ENCODE measurements around the gene ATP7A. TPM values are rescaled to one million over a fixed set of nuclear protein-coding genes. Genes with fewer than 3 reads are reported as not detected.

Gene ATP7A
- 5.7 and 15.4 TPM in 2 replicates for total RNA-seq

GRCh38 chrX:77910108-77910840 is at the start of gene ATP7A:
Gene ATP7A (plus strand): TSS chrX:77910693. CDS start chrX:77971642, 60,949 bp downstream.

DNA sequence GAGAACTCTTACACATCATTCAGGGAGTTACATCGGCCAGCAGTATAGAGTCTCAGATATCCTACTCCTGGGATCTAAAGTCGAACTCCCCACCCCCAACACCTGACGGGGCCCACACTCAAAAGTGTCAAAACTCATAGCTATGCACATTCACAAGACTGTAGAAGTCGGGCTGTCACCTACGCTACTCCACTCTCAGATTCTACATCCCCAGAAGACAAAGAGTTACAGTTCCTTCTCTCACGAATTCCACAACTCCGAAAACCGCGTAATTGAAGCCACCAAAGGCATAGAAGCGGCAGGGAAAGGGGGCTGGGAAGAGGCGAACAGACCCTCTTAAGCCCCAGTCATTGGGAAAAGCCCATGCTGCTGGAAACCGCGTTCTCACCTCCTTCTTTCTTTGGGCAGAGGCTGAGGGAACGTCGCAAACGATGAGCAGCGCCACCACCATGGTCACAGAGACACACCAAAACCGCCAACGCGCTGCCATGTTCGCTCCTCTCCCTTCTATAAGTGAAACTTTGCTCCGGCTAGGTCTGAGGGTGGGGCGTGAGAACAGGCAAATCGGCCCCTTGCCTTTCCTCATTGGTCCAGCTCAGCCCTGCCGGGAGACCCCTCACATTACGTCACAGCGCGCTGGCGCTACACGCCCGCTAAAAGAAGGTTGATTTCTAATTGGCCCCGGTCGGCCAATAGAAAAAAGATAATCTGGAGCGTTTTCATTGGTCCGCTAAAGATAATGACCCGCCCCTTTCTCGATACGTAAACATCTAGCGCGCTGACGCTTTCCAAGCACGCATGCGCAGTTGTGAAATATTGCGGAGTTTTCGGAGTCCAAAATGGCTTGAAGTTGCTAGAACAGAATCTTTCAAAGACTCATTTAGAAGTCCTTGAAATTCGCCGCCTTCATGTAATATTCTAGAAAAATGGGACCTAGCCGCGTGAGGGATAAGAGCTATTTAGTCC is 15.3 kb upstream of the ATP7A start, which contains the start of gene MAGT1:
Gene MAGT1, minus strand, starts transcription at position 515 of the 966 bp plus-strand sequence. Its CDS starts 25 bp downstream, at position 490.

DNA sequence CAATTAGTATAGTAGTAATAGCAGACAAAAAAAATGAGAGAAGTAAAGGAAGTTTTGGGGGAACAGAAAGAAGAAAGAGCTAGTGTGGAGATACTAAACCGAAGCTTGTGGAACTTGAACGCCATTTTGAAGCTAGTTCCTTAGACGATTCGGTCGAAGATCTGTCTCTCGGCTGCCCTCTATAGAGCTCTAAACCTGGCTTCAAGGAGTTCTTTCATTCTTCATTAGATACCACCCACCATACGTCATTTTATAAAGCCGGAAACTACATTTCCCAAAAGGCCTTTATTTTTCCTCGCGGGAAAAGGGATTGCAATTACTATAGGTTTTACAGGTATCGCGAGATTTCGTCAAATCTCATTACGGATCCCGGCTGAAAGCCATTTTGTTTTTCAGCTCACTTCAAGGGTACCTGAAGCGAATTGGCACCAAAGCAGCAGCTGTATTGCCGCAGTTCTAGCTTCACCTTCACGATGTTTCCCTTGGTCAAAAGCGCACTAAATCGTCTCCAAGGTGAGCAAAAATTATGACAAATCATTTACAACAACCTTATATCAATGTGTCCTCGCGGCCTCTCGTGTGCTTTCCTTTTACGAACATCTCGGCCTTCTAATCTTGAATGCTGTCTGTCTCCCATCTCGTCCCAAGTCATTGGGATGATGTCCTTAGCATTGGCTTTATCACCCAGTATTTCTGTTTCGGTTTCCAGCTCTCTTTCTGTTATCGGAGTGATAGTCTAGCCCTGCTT is 11.2 kb upstream of the ATP7A start, which contains the start of gene COX7B:
Gene COX7B, plus strand, starts transcription at position 388 of the 748 bp plus-strand sequence. Its CDS starts 86 bp downstream, at position 474.

DNA sequence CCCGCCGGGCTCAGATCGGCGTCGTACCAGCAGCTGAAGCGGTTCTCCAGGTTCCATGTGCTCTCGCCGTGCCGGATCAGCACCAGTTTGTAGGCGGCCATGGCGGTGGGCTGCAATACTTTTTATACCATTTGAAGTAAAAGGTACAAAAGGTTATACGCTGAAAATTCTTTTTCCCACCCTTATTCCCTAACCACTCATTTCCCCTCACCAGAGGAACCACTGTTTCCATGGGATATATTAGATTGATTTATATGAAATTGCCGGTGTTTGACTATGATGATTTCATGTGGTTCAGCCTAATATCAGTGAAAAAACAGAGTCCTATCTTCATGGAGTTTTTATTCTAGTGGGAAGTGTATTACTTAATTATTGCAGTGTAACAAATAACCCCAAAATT is 59.0 kb downstream of the ATP7A start, which contains the start of gene PGAM4:
Gene PGAM4, minus strand, starts transcription at position 101 of the 400 bp plus-strand sequence. Its CDS starts 0 bp downstream, at position 101.

Other genes starting within 250 kb of the ATP7A start
- 50.3 and 114 TPM in 2 replicates for gene ATRX, start 124.5 kb upstream of the ATP7A start, total RNA-seq
- 156 and 244 TPM in 2 replicates for gene MAGT1, start 15.3 kb upstream of the ATP7A start, total RNA-seq
- 347 and 367 TPM in 2 replicates for gene COX7B, start 11.2 kb upstream of the ATP7A start, total RNA-seq
- not detected in 2 replicates for gene PGAM4, start 58.9 kb downstream of the ATP7A start, total RNA-seq
- gene PGK1, start 193.6 kb downstream of the ATP7A start, total RNA-seq, result 178 and 261 TPM in 2 replicates
- gene TAF9B, start 229.0 kb downstream of the ATP7A start, total RNA-seq, result 15.5 and 19.1 TPM in 2 replicates

Measured in bladder microvascular endothelial cell (primary cell).